Stimulated activated CD4-positive, alpha-beta T cell treated with anti-CD3 and anti-CD28 coated beads, Interleukin-4, amount 100 ng/mL, for 4 hours (primary cell): Measurements from ENCODE around the gene SH3YL1.

ENCODE experiments used
- DNase-seq, 2 experiments: peaks; one replicate each; pipeline ENCODE4 v3.0.0-alpha.2; 2020

Gene SH3YL1

DNA sequence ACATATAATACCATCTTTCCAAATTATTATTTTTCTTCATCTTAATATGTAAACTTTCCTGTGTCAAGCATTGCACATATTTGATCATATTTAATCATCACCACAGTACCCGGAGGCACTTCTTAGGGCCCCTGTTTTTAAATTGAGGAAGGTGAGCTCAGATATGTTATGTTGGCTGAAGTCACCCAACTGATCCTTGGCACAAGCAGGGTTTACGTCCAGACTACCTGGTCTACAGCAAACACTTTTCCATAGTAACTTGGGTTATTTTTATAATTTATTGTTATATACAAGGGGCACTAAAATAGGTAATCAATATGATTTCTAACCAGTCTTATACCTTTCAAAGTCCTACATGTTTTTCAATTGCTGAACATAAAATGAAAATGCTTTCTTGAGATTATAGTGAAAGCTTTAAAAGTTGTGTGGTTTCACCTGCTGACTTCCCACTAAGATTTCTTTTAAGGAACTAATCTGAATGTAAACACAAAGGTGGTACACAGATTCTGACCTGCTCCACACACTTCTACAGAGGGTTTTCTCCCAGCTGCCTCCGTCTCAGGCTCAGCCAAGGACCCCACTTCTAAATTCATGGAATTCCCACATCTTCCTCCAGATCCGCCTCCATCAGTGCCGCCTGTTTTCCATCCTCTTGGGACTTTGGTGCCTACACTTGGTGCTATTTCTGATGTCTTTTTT, 52.2 kb downstream of the SH3YL1 start:
- DNase-seq: no peak

GRCh38 chr2:210660-211059, 53.2 kb downstream of the SH3YL1 start:
- DNase-seq: no peak

DNA sequence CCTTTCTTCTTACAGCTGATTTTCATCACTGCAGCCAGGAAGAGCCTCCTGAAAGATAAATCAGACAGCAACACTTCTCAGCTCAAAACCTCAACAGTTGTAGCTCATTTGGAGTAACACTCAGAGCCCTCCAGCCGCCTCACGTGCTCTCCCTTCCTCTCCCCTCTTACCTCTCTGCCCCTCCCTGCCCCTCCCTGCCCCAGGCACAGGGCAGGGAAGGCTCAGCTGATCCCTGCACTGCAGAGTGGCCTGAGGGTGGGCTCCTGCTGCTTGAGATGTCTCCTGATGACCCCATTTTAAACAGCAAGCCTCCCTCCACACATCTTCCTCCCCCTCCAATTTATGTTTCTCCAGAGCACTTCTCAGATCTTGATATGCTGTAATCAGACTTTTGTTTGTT, 54.4 kb downstream of the SH3YL1 start:
- no peak for DNase-seq

GRCh38 chr2:208335-208734, 55.5 kb downstream of the SH3YL1 start:
- no peak for DNase-seq

- no peak for DNase-seq
Measured at GRCh38 chr2:203984-204383, 59.8 kb downstream of the SH3YL1 start.

- DNase-seq: no peak
Measured at GRCh38 chr2:203401-203800, 60.4 kb downstream of the SH3YL1 start.

- no peak for DNase-seq
Measured at GRCh38 chr2:202945-203344, 60.9 kb downstream of the SH3YL1 start.

GRCh38 chr2:201648-202433, 62.0 kb downstream of the SH3YL1 start:
- no peak for DNase-seq

DNA sequence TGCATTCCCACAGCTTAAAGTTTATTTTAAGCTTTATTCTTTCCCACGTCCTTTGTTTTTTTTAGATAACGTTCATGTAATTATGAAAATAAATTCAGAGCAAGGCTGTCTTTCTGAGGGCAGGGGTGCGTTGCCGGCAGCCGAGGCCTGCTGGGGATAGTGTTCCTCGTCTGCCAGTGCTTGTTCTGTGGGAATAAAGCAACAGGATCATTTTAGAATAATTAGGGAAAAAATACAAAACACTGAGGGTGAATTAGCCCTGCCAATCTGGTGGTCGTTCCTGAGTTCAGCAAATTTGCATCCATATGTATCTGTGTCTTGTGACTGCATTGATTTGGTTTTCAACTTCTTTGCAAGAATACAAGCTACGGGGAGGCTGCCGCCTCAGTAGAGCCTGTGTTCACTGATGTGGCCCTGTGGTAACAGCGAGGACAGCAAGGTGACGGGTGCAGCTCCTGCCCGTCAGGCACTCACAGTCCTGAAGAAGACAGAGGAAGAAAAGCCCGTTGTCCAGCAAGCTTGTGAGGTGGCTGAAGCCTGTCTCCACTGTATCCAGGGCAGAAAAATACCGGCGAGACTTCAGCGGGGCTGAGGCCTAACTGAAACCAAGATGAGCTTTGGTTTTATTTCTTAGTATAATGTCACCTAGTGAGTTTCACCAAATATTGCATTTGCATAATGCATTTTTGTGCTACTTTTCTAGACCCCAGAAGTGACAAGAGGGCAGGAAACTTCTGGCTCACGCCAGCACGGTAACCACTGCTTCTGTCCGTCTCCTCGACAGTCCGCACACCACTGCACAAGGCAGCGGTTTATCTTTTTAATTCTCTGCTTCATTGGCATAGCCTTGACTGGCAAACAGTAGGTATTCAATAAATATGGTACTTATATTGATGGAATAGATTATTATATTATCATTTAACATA, 64.5 kb downstream of the SH3YL1 start:
- no peak for DNase-seq

DNA sequence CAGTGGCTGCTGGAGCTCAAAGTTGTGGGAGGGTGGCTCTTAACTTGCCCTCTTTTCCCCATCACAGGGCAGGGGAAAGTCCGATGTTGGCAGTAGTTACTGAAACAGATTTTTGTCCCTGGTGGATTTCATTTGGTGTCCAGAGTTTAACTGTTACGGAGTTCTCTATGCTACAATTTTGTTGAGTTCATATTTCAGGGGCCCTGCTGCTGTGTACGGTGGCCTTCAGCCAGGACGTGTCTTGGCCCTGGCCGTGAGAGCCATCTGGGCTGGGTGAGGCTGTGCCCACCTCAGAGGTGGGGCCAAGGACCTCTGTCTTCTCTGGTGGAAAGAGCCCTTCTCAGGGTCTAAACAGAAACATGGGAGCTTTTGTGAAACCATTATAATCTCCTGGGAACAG, 67.4 kb downstream of the SH3YL1 start:
- DNase-seq: no peak

DNA sequence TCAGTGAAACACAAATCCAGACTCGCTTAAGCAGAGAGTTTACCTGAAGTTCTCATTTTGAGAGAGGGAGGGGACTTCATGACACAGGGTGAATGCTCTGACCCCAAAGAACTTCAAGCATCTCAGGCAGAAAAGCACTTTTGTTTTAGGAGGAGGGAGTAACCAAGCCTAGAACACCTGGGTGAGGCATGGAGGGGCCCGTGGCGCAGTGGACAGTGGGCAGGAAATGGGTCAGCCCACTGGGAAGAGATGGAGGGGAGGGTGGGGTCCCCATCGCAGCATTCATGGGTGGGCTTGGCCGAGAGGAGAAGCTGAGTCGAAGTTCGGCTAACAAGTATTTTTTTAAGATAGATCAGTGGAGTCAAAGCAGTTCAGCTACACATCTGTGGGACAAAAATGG, 67.9 kb downstream of the SH3YL1 start:
- no peak for DNase-seq

DNA sequence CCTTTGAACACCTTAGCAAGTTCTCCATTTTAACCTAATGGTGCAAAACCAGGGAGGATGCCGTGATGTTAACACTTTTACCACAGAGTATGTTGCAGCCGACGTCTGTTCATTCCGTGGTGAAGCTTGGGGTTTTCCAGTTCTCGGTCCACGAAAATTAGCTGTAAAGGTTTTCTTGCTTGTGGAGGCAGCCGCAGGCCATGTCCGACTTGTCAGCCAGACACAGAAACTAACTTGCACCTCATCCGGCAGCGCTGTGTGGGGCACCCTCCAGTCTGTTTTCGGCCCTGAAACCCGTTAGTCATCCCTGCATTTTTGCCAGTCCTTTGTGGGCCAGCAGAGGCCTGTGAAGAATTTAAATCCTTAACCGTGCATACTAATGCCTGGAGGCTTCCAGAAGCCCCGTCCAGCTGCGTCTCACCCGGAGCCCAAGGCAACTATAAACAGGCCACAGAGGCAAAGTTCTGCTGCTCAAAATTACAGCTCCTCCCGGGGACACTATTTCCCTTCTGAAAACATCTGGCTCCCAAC, 70.6 kb downstream of the SH3YL1 start:
- DNase-seq: no peak

GRCh38 chr2:191311-192190, 72.3 kb downstream of the SH3YL1 start:
- DNase-seq: no peak

DNA sequence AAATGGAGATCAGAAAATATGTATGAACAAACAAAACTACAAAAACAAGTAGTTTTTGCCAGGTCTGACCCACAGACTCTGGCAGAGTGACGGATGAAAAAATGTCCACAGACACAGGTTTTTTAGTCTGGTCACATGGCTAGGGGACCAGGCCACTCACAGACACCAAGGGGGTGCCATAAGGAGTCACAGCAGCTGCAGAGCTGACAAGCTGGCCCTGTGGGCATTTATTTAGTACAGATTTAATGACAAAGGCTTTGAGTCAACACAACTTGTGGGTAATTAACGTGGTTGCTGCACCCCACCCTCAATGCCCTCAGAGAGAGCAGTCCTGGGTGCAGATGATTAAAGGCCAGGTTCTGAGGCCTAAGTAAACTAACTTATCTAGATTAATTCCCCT, 76.0 kb downstream of the SH3YL1 start:
- no peak for DNase-seq

GRCh38 chr2:185221-185620, 78.6 kb downstream of the SH3YL1 start:
- DNase-seq: no peak

GRCh38 chr2:184695-185094, 79.1 kb downstream of the SH3YL1 start:
- no peak for DNase-seq

DNA sequence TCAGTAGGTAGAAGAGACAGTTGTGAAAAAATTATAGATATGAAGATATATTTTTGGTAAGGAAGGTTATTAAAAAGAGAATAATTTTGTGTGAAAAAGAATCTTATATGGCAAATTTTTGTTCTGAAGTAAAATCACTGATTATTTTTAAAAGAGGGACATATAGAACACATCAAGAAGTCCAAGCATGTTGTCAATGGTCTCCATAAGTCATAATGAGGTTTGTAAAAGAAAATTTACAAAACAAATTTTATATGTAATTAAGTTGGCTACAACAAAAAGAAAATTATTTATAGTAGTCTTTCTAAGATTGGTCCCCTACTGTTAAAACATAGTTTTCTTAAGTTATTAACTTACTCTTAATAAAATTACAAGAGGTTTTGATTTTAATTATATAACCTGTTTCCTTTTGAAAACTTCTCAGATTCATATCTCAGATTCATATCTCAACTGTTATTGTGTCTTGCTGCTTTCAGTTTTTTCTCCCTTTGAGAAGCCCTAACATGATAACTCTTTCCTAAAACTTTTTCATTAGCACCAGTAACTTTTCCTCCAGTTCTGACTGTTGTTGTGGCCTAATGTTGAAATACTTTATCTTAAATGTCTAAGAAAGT, 81.2 kb downstream of the SH3YL1 start:
- DNase-seq: no peak

- no peak for DNase-seq
Measured at GRCh38 chr2:180311-180710, 83.5 kb downstream of the SH3YL1 start.

- no peak for DNase-seq
Measured at GRCh38 chr2:179886-180285, 83.9 kb downstream of the SH3YL1 start.

GRCh38 chr2:177733-178132, 86.1 kb downstream of the SH3YL1 start:
- no peak for DNase-seq

DNA sequence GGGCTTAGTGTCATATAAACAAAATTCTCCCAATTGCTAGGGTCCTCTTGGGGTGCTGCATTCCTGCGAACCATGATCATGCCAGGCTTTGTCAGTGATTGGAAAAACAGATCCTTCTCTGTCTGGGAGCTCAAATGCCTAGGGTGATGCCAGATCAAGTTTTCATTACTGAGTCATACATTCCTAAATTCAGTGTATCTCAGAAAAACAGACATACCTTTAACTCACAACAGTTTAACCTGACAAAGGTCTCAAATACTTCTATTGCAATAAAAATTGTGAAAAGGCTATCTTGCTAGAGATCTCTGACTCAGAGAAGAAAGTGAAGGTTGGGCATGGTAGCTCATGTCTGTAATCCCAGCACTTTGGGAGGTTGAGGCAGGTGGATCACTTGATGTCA, 86.9 kb downstream of the SH3YL1 start:
- no peak for DNase-seq
